B cell (primary cell): ENCODE results near the gene MORN1. TPM values are rescaled to one million over a fixed set of nuclear protein-coding genes. Genes with fewer than 3 reads are reported as not detected.

Experiments
- ATAC-seq: fragments of 200-7000 bp; cut with Tn5 transposase; one replicate; pipeline ENCODE4 v1.10.0; 2021; ENCODE audit warnings: low read depth, mild to moderate bottlenecking, moderate number of reproducible peaks, moderate library complexity
- CTCF ChIA-PET: fragments of 350-600 bp; sonication (Branson Sonifier 250); formaldehyde crosslinking; loops from one replicate; lab custom pipeline; 2021; ENCODE audit warnings: antibody characterized with exemption, inconsistent platforms; lab: Charles Lee
- POLR2A ChIA-PET: fragments of 350-600 bp; sonication (Branson Sonifier 250); formaldehyde crosslinking; loops from one replicate; lab custom pipeline; 2021; ENCODE audit warnings: antibody characterized with exemption; lab: Charles Lee
- DNase-seq: peaks from one replicate; pipeline ENCODE4 v3.0.0; 2013
- H2AFZ ChIP-seq: 2 replicates; pipeline ENCODE4 v1.6.1; 2012; ENCODE audit warnings: mild to moderate bottlenecking, low read depth, low read length; ENCODE audit not compliant: insufficient read depth, poor library complexity, severe bottlenecking
- H3K27ac ChIP-seq, 2 donors: 1 replicate in 1 of 2; 2 replicates in 1 of 2; pipeline ENCODE4 v1.5.1; 2012 to 2013; ENCODE audit warnings: low read length in 2 of 2, mild to moderate bottlenecking in 2 of 2, moderate library complexity in 1 of 2
- H3K27me3 ChIP-seq, 4 experiments: fragments of 200-600 bp in 1 of 4; sonication (generic) in 1 of 4; replicated peaks in 1 of 4; 1 replicate in 2 of 4; 2 replicates in 2 of 4; pipeline versions ENCODE4 v1.6.1 to v1.7.0; 2013 to 2016; ENCODE audit warnings: low read length in 3 of 4, mild to moderate bottlenecking in 2 of 4, mixed read lengths in 1 of 4, moderate library complexity in 1 of 4; ENCODE audit not compliant: insufficient read depth in 4 of 4, control insufficient read depth in 3 of 4; ENCODE audit errors: control extremely low read depth in 1 of 4
- H3K36me3 ChIP-seq, 2 experiments: replicated peaks in 1 of 2; 1 replicate in 1 of 2; 2 replicates in 1 of 2; pipeline versions ENCODE4 v1.6.1 to v1.7.1; 2013; ENCODE audit warnings: low read length in 1 of 2; ENCODE audit not compliant: insufficient read depth in 2 of 2, control insufficient read depth in 1 of 2; ENCODE audit errors: control extremely low read depth in 1 of 2, extremely low read depth in 1 of 2
- H3K4me1 ChIP-seq, 2 donors: fragments of 200-600 bp in 1 of 2; sonication (generic) in 1 of 2; 1 replicate in 1 of 2; 2 replicates in 1 of 2; pipeline versions ENCODE4 v1.5.1 to v1.6.1; 2013 to 2017; ENCODE audit warnings: low read length in 2 of 2; ENCODE audit not compliant: control insufficient read depth in 2 of 2, insufficient read depth in 2 of 2
- H3K4me2 ChIP-seq: replicated peaks from 2 replicates; pipeline ENCODE3; 2012; ENCODE audit warnings: mild to moderate bottlenecking, low read depth, low read length; ENCODE audit not compliant: poor library complexity, severe bottlenecking
- H3K4me3 ChIP-seq, 5 experiments: fragments of 200-600 bp in 1 of 5; sonication (generic) in 1 of 5; 1 replicate in 3 of 5; 2 replicates in 2 of 5; pipeline versions ENCODE4 v1.5.1 to v1.7.0; 2011 to 2016; ENCODE audit warnings: low read length in 4 of 5, mild to moderate bottlenecking in 4 of 5, low read depth in 2 of 5, control low read depth in 1 of 5, moderate library complexity in 1 of 5; ENCODE audit not compliant: insufficient read depth in 1 of 5; ENCODE audit errors: control extremely low read depth in 1 of 5, extremely low read depth in 1 of 5
- H3K79me2 ChIP-seq: fragments of 200-600 bp; sonication (generic); one replicate; pipeline ENCODE4 v1.6.0; 2016; ENCODE audit warnings: low read length; ENCODE audit not compliant: control insufficient read depth, insufficient read depth
- H3K9ac ChIP-seq: fragments of 200-600 bp; sonication (generic); 2 replicates; pipeline ENCODE4 v1.6.1; 2017; ENCODE audit warnings: mild to moderate bottlenecking, low read length, moderate library complexity
- H3K9me3 ChIP-seq, 3 donors: one replicate each; pipeline versions ENCODE4 v1.6.1 to v1.7.1; 2013; ENCODE audit warnings: low read length in 2 of 3; ENCODE audit not compliant: control insufficient read depth in 2 of 3, insufficient read depth in 1 of 3; ENCODE audit errors: control extremely low read depth in 1 of 3
- H4K20me1 ChIP-seq: 2 replicates; pipeline ENCODE4 v1.6.0; 2012; ENCODE audit warnings: mild to moderate bottlenecking, low read length; ENCODE audit not compliant: insufficient read depth, control insufficient read depth, poor library complexity, severe bottlenecking
- H3K27ac Mint-ChIP-seq: one replicate; pipeline ENCODE4 v1.8.0; 2021; ENCODE audit warnings: mixed read lengths
- H3K27me3 Mint-ChIP-seq: one replicate; pipeline ENCODE4 v1.8.0; 2021; ENCODE audit warnings: mixed read lengths
- H3K4me1 Mint-ChIP-seq: one replicate; pipeline ENCODE4 v1.8.0; 2021; ENCODE audit warnings: mixed read lengths
- H3K4me3 Mint-ChIP-seq: one replicate; pipeline ENCODE4 v1.8.0; 2021; ENCODE audit warnings: mixed read lengths
- H3K9me3 Mint-ChIP-seq: one replicate; pipeline ENCODE4 v1.8.0; 2022; ENCODE audit warnings: mixed read lengths; ENCODE audit not compliant: insufficient read depth
- EZH2 ChIP-seq: IDR thresholded peaks from 2 replicates; pipeline ENCODE4 v1.6.1; 2012; ENCODE audit warnings: borderline replicate concordance, low read depth, mild to moderate bottlenecking, moderate library complexity, low read length; ENCODE audit not compliant: insufficient read depth, poor library complexity, severe bottlenecking
- WGBS: methylation state at CpG from one replicate; pipeline ENCODE4 v1.1.5; 2013; ENCODE audit warnings: missing lambda C conversion rate; ENCODE audit not compliant: insufficient coverage; 5-methylcytosine and 5-hydroxymethylcytosine counted together
- intact Hi-C: fragments of 100-400 bp; cut with micrococcal nuclease; formaldehyde crosslinking; loops from one replicate; pipeline ENCODE4 v1.10.0; 2022
- polyA plus RNA-seq: library from polyadenylated mRNA; depleted of rRNA; stranded (reverse); fragments of >200 nt; gene quantifications from 2 replicates; pipeline ENCODE4 v1.2.3, GENCODE V29; 2012
- total RNA-seq, 2 donors: library from RNA; stranded (reverse); fragments of 120-200 nt in 1 of 2; gene quantifications; 1 replicate in 1 of 2; 2 replicates in 1 of 2; pipeline versions ENCODE4 v1.2.3 to v1.2.4, GENCODE V29; 2013 to 2022
- TF ChIP-seq, protein P1 (sequence below): fragments of 200-600 bp; IDR thresholded peaks from one replicate; pipeline ENCODE4 v1.8.0; 2022; ENCODE audit warnings: antibody characterized with exemption, mild to moderate bottlenecking

MORN1 gene
- total and polyA plus RNA-seq, 2 donors (not counting 1 experiment from before 2014, with no cell fraction given): 10.2 to 32.6 TPM

DNA sequence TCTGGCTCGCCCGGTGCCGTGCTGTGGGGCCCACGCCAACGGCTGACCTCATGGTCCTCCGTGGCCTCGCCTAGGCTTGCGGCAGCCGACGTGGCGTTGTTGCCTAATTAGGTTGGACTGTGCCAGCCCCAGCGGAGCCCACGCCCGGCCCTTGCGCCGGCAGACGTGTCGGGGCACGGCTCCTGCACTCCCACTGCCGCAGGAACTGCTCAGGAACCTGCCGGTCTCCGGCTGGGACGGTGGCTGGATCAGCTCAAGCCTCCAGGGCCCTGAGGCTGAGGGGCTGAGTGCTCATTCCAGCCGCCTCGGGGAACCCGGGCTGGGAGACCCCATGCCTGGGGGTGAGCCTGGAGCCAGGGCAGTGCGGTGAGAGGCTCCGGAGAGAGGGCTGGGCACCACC lies 37.1 kb upstream of the MORN1 start:
- no peaks in the 10 kb centered on the region for H3K27me3 Mint-ChIP-seq
- Histone ChIP-seq H3K9me3 (peaks cover 0 to 23% (median 8%) of the 10 kb centered on the region in 3 donors), H3K79me2 (no peaks in the 10 kb centered on the region), H3K4me3 (no peak overlapping the region), H3K4me1 (no peaks in the 10 kb centered on the region), H3K27ac (no peak overlapping the region), H4K20me1 (no peaks in the 10 kb centered on the region), H3K9ac (no peak overlapping the region), H3K36me3 (no peaks in the 10 kb centered on the region), H3K27me3 (peaks cover 0 to 6% (median 0%) of the 10 kb centered on the region in 4 experiments), H2AFZ (no peak overlapping the region), H3K4me2 (no peak overlapping the region)
- no peak for ATAC-seq
- ChIA-PET POLR2A (no interaction called here), CTCF (no interaction called here)
- no peak overlapping the region for H3K4me3 Mint-ChIP-seq
- no peak for DNase-seq
- H3K4me1 Mint-ChIP-seq: no peaks in the 10 kb centered on the region
- intact Hi-C loops: no loop called here
- 97% methylated on average over 28 of the region's 28 CpGs for WGBS
- TF ChIP-seq EZH2: no peak
- TF ChIP-seq, protein P1, sequence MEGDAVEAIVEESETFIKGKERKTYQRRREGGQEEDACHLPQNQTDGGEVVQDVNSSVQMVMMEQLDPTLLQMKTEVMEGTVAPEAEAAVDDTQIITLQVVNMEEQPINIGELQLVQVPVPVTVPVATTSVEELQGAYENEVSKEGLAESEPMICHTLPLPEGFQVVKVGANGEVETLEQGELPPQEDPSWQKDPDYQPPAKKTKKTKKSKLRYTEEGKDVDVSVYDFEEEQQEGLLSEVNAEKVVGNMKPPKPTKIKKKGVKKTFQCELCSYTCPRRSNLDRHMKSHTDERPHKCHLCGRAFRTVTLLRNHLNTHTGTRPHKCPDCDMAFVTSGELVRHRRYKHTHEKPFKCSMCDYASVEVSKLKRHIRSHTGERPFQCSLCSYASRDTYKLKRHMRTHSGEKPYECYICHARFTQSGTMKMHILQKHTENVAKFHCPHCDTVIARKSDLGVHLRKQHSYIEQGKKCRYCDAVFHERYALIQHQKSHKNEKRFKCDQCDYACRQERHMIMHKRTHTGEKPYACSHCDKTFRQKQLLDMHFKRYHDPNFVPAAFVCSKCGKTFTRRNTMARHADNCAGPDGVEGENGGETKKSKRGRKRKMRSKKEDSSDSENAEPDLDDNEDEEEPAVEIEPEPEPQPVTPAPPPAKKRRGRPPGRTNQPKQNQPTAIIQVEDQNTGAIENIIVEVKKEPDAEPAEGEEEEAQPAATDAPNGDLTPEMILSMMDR: no peak
- H3K27ac Mint-ChIP-seq: no peak overlapping the region
- no peaks in the 10 kb centered on the region for H3K9me3 Mint-ChIP-seq

DNA sequence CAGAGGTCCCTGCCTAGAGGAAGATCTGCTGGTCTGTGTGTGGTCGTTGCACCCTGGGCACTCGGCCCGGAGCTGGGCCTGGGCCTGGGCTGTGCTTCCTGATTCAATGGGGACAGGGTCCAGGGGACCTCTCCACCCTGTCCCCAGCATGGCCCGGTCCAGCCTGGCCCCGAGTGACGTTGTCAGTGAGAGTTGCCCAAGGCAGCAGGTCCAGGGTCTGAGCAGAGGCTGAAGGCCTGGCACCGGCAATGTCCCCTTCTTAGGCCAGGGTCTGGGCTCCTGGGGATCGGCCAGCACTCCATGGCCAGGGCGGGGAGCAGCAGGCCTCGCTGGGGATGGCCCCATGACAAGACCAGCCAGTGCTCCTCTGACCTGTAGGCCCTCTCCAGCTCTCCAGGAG lies 36.6 kb upstream of the MORN1 start:
- H3K4me3 Mint-ChIP-seq: no peak overlapping the region
- H3K79me2 ChIP-seq: no peaks in the 10 kb centered on the region
- H4K20me1 ChIP-seq: no peaks in the 10 kb centered on the region
- no peak overlapping the region for H3K9ac ChIP-seq
- H3K4me1 ChIP-seq: no peaks in the 10 kb centered on the region
- 91% methylated on average over 10 of the region's 10 CpGs for WGBS
- ATAC-seq (no peak), DNase-seq (no peak)
- no peaks in the 10 kb centered on the region for H3K36me3 ChIP-seq
- no peaks in the 10 kb centered on the region for H3K9me3 Mint-ChIP-seq
- no peak overlapping the region for H3K4me3 ChIP-seq
- intact Hi-C loops: no loop called here
- no peak for TF ChIP-seq EZH2
- TF ChIP-seq, protein P1: no peak
- H3K27ac ChIP-seq: no peak overlapping the region
- no peak overlapping the region for H2AFZ ChIP-seq
- peaks cover 0 to 6% (median 0%) of the 10 kb centered on the region in 4 experiments for H3K27me3 ChIP-seq
- no peak overlapping the region for H3K27ac Mint-ChIP-seq
- H3K4me2 ChIP-seq: no peak overlapping the region
- no peaks in the 10 kb centered on the region for H3K4me1 Mint-ChIP-seq
- ChIA-PET POLR2A (no interaction called here), CTCF (no interaction called here)
- H3K9me3 ChIP-seq: peaks cover 0 to 28% (median 11%) of the 10 kb centered on the region in 3 donors
- H3K27me3 Mint-ChIP-seq: no peaks in the 10 kb centered on the region
